A204.1 (cell line): ENCODE data around the gene EXOC4.
"Not testable (repeated sequence)": the region's sequence is repeated elsewhere in the genome, so short reads cannot be mapped to it uniquely, and the experiment has no call there.

ENCODE experiments used
- FAIRE-seq: peaks from 2 replicates; lab custom pipeline; 2012; peaks lifted over from hg19 to GRCh38; lab: Jason Lieb, UNC

Gene EXOC4

DNA sequence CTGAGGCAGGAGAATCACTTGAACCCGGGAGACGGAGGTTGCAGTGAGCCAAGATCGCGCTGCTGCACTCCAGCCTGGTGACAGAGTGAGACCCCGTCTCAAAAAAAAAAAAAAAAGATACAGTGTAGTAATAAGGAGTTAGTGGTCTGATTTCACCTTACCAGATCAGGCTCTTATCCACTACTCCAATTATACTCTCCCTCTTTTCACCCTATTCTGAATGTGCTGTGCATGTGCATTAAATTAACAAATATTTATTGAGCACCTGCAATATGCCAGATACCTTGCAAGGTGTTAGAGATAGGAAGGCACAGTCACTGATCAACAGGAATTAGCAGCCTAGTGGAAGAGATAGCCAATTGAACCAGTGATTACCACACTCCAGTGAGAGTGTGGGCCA lies 632.3 kb downstream of the EXOC4 start:
- no peak for FAIRE-seq

- FAIRE-seq, result no peak
These were observed 633.2 kb downstream of the EXOC4 start for GRCh38 chr7:133886086-133886485.

DNA sequence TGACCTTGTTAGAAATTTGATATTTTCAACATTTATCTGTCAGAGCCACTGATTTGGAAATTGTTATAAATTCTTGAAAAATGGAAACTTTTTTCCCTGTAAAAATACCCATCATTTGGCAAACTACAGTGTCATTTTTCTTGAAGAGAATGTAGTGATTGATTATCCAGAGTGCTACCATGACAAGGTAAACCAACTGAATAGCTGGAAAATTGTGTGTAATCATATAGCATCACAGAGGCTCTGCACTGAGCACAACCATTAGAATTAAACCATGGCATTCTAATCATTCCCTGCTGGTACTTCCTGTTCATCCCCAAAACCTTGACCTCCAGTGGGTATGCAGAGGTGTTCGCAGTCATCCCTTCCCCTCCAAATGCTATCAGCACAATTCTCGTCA lies 633.9 kb downstream of the EXOC4 start:
- FAIRE-seq, result no peak

DNA sequence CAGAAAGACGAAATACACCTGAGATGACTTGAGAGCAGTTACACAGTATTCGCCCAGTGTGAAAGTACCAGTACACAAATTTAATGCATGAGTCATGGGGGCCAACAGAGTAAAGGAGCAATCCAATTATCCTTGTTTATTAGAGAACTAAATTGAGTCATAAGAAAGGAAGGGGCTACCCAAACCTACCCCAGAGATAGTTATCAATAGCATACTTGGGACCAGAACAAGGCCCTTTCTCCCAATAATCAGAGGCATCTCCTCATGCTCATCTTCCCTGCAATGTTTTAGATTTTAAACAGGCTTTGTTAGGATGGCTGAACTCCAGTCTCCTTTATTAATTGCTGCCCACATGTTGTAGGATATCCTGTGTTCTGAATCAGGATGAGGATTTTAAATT lies 634.6 kb downstream of the EXOC4 start:
- no peak for FAIRE-seq

DNA sequence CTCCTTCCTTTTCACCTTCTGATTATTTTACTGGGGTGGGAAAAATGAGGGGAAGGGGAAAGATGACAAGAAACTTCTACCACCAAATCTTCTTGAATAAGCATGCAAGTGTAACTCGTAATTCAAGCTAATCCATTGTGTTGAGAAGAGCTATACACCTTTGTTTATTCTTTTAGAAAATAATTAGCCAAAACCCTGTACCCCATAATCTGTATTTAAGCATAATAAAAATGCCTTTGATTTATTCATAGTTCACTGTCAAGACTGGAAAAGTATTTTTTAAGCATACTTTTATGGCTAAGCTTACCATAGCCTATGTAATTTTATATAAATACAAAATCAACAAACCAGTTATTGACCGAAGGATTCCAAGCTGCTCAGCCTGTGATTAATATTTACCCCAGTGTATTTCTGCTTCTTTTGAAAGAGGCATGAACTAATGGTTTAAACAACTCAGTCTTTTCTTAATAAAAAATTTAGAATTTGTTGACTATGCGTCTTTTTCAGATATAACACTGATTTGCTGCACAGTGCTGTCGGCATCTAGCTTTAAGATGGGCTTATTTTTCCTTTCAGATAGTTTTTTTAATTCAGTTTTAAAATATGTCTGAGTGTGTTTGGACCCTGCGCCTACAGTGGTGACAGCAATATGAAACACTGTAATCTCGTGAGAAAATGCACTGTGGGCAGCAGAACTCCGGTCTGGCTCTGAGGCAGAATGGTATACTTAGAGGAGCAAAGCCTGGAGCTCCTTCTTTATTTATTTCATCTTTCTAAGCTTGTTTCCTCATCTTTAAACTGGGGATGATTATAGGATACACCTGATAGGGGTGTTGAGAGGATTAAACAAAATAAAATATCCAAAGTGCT lies 635.4 kb downstream of the EXOC4 start:
- no peak for FAIRE-seq

GRCh38 chr7:133904776-133905175 lies 651.9 kb downstream of the EXOC4 start:
- no peak for FAIRE-seq

DNA sequence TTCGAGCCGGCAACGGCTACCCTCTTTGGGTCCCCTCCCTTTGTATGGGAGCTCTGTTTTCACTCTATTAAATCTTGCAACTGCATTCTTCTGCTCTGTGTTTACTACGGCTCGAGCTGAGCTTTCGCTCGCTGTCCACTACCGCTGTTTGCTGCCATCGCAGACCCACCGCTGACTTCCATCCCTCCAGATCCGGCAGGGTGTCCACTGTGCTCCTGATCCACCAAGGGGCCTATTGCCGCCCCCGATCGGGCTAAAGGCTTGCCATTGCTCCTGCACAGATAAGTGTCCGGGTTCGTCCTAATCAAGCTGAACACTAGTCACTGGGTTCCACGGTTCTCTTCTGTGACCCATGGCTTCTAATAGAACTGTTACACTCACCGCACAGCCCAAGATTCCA lies 653.7 kb downstream of the EXOC4 start:
- not testable (repeated sequence) for FAIRE-seq

DNA sequence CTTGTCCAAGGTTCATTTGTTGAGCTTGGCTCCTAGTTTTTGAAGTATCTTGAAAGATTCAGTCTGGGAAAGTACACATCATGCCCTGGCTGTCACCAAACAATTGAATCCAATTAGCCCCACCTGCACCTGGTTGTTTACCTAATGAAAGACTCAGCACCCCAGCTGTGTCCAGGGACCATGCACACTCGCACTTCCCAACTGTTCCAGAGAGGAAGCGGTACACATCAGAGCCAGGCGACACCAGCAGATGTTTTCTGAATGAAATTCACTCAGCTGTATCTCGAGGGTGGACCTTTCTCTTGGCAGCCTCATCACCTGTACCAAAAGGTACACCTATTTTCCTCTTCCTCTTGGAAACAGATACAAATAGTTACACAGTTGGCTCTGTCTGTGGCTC lies 657.9 kb downstream of the EXOC4 start:
- FAIRE-seq, result no peak

GRCh38 chr7:133911724-133912123 lies 658.8 kb downstream of the EXOC4 start:
- no peak for FAIRE-seq

GRCh38 chr7:133912916-133913697 lies 660.2 kb downstream of the EXOC4 start:
- FAIRE-seq, result no peak

GRCh38 chr7:133916621-133917020 lies 663.7 kb downstream of the EXOC4 start:
- FAIRE-seq, result no peak

- no peak for FAIRE-seq
These were observed 666.9 kb downstream of the EXOC4 start for GRCh38 chr7:133919810-133920209.

GRCh38 chr7:133921635-133922182 lies 668.8 kb downstream of the EXOC4 start:
- FAIRE-seq, result no peak

DNA sequence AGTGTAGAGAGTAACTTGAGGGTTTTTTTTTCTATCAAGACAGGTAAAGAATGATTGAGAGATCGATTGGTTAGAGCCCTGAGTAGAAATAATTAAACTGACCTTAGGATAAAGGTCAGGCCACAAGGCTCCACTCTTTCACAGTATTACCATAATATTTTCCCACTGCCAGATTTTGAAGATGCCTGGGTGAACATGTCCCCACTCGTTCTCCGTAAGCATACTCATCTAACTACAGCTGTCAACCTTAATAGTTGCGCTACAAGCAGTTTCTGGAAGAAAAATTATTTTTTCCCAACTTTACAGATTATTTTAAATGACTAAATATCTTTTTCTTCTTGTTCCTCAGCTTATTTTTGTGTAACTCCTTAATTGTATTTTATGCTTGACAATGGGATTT lies 671.1 kb downstream of the EXOC4 start:
- FAIRE-seq, result no peak

GRCh38 chr7:133931053-133931452 lies 678.2 kb downstream of the EXOC4 start:
- FAIRE-seq, result no peak

GRCh38 chr7:133932591-133932990 lies 679.7 kb downstream of the EXOC4 start:
- FAIRE-seq, result no peak

DNA sequence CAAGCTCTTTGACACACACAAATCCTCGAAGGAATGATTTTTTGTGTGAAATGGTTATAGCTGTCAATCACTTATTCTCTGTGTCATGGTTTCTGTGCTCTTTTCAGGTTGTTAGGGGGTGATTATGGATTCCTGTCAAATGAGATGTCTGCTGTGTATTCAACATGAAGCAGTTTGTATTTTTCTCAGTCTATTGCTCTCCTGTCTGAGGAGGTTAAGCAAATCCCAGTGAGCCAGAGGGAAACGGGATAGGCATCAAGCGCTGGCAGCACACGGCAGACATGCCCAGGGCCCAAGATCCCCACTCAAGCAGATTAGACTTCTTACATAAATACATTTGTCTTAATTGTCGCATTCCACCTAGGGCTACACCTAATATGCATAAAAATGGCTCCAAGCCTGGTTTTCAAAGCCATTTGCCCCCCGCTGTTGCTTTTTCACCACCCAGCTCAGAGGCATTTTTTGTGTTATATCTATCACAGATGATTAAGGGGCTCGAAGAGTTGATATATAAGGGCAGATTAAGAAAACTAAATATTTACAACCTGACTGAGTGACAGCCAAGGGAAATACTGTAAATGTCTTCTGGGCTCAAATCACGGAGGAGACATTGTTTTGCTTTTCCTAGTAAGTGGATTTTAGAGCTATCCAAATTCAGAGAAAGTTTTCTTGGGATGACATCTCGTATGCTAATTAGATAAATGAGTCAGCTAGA lies 681.5 kb downstream of the EXOC4 start:
- no peak for FAIRE-seq

GRCh38 chr7:133934977-133935330 lies 682.1 kb downstream of the EXOC4 start:
- no peak for FAIRE-seq

DNA sequence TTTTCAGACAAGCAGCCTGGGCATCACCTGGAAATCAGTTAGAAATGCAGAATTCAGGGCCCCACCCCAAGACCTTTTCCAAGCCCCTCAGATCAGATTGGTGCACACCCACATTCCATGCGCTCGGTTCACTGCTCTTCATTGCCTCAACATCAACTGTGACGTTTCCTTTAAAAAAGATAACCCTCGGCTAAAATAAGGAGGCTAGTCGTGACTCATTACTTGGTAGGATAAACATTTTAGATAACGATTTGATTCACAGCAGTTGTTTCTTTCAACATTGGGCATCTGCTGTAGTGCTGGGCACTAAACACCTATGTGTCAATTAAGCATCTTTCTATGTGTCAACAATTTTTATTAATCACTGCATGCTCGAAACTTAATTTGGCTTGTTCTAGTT lies 683.2 kb downstream of the EXOC4 start:
- FAIRE-seq, result no peak

- FAIRE-seq, result no peak
These were observed 684.9 kb downstream of the EXOC4 start for GRCh38 chr7:133937786-133938185.

DNA sequence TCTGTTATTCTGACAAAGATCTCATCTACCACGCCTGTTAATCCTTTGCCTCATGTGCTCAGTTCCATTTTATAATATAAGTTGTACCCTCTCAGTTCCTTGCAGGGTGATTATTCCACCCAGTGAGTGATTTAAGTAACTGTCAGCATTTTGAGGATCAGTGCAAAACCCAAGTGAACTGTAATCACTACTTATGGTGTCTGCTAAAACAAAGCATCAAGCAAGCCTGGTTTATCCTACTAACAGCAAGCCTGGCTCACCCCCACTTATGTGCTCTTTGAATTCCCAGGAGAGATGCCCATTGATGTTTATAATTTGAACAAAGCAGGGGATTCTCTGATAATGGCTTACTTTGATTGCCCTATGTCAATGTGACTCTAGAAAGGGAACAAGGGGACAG lies 687.5 kb downstream of the EXOC4 start:
- FAIRE-seq, result no peak

DNA sequence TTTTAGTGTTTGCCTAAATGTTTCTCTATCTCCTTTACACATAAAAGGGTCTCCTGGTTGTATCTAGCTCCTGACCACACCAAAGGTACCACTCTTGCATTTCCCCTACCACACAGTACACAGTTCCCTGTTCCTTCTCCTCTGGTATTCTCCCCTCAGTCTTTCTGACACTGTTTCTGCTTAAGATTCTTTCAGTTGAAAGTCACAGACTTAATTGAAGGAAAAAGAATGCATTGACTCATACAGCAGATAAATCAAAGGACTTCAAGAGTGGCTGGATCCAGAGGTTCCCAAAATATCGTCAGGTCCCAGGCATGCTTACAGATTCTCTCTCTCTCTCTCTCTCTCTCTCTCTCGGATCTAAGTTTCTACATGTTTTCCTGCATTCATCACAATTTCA lies 688.6 kb downstream of the EXOC4 start:
- no peak for FAIRE-seq

- FAIRE-seq, result no peak
These were observed 692.6 kb downstream of the EXOC4 start for GRCh38 chr7:133945497-133945896.
